Measurements from ENCODE around the gene SPDYE6. TPM values are rescaled to one million over a fixed set of nuclear protein-coding genes. Genes with fewer than 3 reads are reported as not detected.
A peak's percentile ranks its signal among the peaks of the same experiment; 100 is the strongest.
"Not testable (repeated sequence)": the region's sequence is repeated elsewhere in the genome, so short reads cannot be mapped to it uniquely, and the experiment has no call there.

SPDYE6 gene
- total and polyA plus RNA-seq, 2 of the 4 experiments (the other 2 are of a cell fraction), result not detected

DNA sequence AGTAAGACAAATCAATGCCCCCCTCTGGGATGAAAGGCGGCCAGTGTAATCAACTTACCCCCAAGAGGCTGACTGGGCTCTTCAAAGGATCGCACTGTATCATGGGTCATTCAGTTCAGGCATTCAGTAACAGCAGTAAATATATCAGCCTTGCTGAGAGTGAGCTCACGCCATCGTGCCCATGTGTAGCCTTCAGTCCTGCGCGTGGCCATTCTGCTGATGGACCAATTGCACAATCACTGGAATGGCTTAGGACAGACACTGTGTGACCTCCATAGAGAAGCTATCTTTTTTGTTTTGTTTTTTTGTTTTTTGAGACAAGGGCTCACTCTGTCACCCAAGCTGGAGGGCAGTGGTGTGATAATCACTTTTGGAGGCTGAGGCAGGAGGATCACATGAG lies 30.8 kb upstream of the SPDYE6 start:
- Histone ChIP-seq H3K4me1 (ENCODE audit: control insufficient read depth, insufficient read depth, low read length) (no peaks in the 10 kb centered on the region), H3K27me3 (ENCODE audit: control insufficient read depth, insufficient read depth, low read length) (no peaks in the 10 kb centered on the region), H3K9ac (ENCODE audit: low read depth, low read length) (no peak overlapping the region), H3K9me1 (ENCODE audit: insufficient read depth, low read length) (no peaks in the 10 kb centered on the region), H4K5ac (ENCODE audit: low read depth, low read length) (no peak overlapping the region), H4K91ac (ENCODE audit: insufficient read depth, low read depth, low read length) (no peak overlapping the region), H3K18ac (ENCODE audit: low read depth, low read length) (no peak overlapping the region), H3K56ac (ENCODE audit: extremely low read depth, insufficient read depth, low read length) (no peak overlapping the region), H4K20me1 (ENCODE audit: insufficient read depth, low read length) (peaks cover 6% of the 10 kb centered on the region), H3K9me3 (ENCODE audit: control insufficient read depth, insufficient read depth, low read length) (no peaks in the 10 kb centered on the region), H2BK5ac (ENCODE audit: low read depth, low read length, poor library complexity, severe bottlenecking) (no peak overlapping the region), H3K79me1 (ENCODE audit: low read depth in 1 of 2, low read length in 2 of 2) (peaks cover 4 to 16% of the 10 kb centered on the region in 2 experiments; a peak in 2 of 4 replicates), H3K27ac (ENCODE audit: insufficient read depth, low read length) (no peak overlapping the region), H4K8ac (ENCODE audit: low read depth in 2 of 2, low read length in 2 of 2) (no peak overlapping the region), H3K4me2 (ENCODE audit: low read depth, low read length) (no peak overlapping the region), H3K36me3 (ENCODE audit: control insufficient read depth, insufficient read depth, low read length) (peaks cover 20% of the 10 kb centered on the region), H2AK5ac (ENCODE audit: low read depth, low read length) (no peak overlapping the region), H2AFZ (replicated peaks; ENCODE audit: low read length, poor library complexity) (no peak overlapping the region), H2BK15ac (ENCODE audit: low read depth, low read length) (no peak overlapping the region), H3K4ac (ENCODE audit: low read depth, low read length) (no peak overlapping the region), H3K4me3 (ENCODE audit: insufficient read depth, low read depth, low read length) (no peak overlapping the region), H3K14ac (replicated peaks; ENCODE audit: low read depth, low read length) (no peak overlapping the region), H2AK9ac (replicated peaks; ENCODE audit: low read depth, low read length, poor library complexity) (no peak overlapping the region), H3K23ac (ENCODE audit: low read depth, low read length) (no peak overlapping the region), H2BK20ac (ENCODE audit: low read depth, low read length) (no peak overlapping the region), H2BK120ac (ENCODE audit: low read depth, low read length) (no peak overlapping the region)
- no peak for DNase-seq
- no peak for ATAC-seq (ENCODE audit: low read depth)
- ChIA-PET CTCF (no interaction called here), POLR2A (ENCODE audit: unreplicated experiment) (no interaction called here)
- in situ Hi-C loops (cut with MboI; ENCODE audit: low sequenced_read_pairs), result no loop called here
- BruUV-seq (replicated peaks), result no TSS peak
- dilution Hi-C loops (cut with HindIII; ENCODE audit: low sequenced_read_pairs, unreplicated experiment), result no loop called here
- TF ChIP-seq CEBPB (IDR thresholded peaks at IDR 0.05; ENCODE audit: low read depth, low read length) (peak; percentile 67; the same call in 1 of the 2 replicates), SMC3 (IDR thresholded peaks at IDR 0.05; ENCODE audit: low read depth, low read length) (no peak)
- intact Hi-C loops (cut with micrococcal nuclease), result no loop called here
- 80% methylated on average over 1 of the region's 6 CpGs; no CpG with 5 or more reads in 1 of the 2 experiments for WGBS, 2 experiments (ENCODE audit: extremely low coverage in 2 of 2, insufficient read length in 1 of 2)

DNA sequence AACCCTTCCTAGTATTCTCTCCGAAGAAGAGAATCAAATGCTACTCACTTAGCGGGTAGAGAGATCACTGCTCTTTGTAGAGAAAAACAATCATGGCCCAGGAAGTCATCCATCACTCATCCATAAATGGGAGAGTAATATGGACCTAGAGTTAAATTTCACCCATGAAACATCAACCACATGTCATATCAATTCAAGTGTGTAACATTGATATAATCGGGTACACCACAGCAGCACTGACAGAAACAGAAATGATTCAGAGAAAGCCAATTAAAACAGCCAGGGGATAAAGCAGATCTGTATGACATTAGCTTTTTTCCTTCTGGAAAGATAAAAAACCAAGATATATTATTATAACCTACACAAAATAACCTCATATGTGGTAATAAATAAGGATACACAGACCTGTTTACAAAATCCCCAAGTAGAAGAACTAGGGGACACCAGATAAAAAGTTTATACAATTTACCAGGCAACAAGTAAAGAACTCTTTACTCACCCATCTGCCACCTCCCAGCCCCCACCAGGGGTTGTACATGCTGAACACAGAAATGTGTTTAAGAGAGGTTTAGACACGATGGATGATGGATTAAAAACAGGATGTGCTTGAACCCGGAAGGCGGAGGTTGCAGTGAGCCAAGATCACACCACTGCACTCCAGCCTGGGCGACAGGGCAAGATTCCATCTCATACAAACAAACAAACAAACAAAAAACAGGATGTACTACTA lies 25.6 kb upstream of the SPDYE6 start:
- in situ Hi-C loops (cut with MboI; ENCODE audit: low sequenced_read_pairs); ATAC-seq (ENCODE audit: low read depth); H3K14ac ChIP-seq (replicated peaks; ENCODE audit: low read depth, low read length): not testable (repeated sequence)

More for the DNA sequence above, 25.6 kb upstream of the SPDYE6 start:
- H4K8ac ChIP-seq (ENCODE audit: low read depth in 2 of 2, low read length in 2 of 2); POLR2A ChIA-PET (ENCODE audit: unreplicated experiment); dilution Hi-C loops (cut with HindIII; ENCODE audit: low sequenced_read_pairs, unreplicated experiment); H4K5ac ChIP-seq (ENCODE audit: low read depth, low read length); H2BK120ac ChIP-seq (ENCODE audit: low read depth, low read length); H3K4me3 ChIP-seq (ENCODE audit: insufficient read depth, low read depth, low read length); H3K79me1 ChIP-seq (ENCODE audit: low read depth in 1 of 2, low read length in 2 of 2); H3K4ac ChIP-seq (ENCODE audit: low read depth, low read length); H3K9me1 ChIP-seq (ENCODE audit: insufficient read depth, low read length); H4K20me1 ChIP-seq (ENCODE audit: insufficient read depth, low read length); DNase-seq; H4K91ac ChIP-seq (ENCODE audit: insufficient read depth, low read depth, low read length); H3K27ac ChIP-seq (ENCODE audit: insufficient read depth, low read length); H3K9ac ChIP-seq (ENCODE audit: low read depth, low read length); H3K27me3 ChIP-seq (ENCODE audit: control insufficient read depth, insufficient read depth, low read length); H3K18ac ChIP-seq (ENCODE audit: low read depth, low read length); H2BK15ac ChIP-seq (ENCODE audit: low read depth, low read length); H3K4me2 ChIP-seq (ENCODE audit: low read depth, low read length); H2BK20ac ChIP-seq (ENCODE audit: low read depth, low read length); BruUV-seq (replicated peaks); H3K23ac ChIP-seq (ENCODE audit: low read depth, low read length); intact Hi-C loops (cut with micrococcal nuclease); H3K4me1 ChIP-seq (ENCODE audit: control insufficient read depth, insufficient read depth, low read length); H2AFZ ChIP-seq (replicated peaks; ENCODE audit: low read length, poor library complexity); H2AK9ac ChIP-seq (replicated peaks; ENCODE audit: low read depth, low read length, poor library complexity); H3K9me3 ChIP-seq (ENCODE audit: control insufficient read depth, insufficient read depth, low read length); H2AK5ac ChIP-seq (ENCODE audit: low read depth, low read length); H2BK5ac ChIP-seq (ENCODE audit: low read depth, low read length, poor library complexity, severe bottlenecking); H3K56ac ChIP-seq (ENCODE audit: extremely low read depth, insufficient read depth, low read length): not testable (repeated sequence)
- no CpG with 5 or more reads among the region's 7 CpGs for WGBS, 2 experiments (ENCODE audit: extremely low coverage in 2 of 2, insufficient read length in 1 of 2)
- CTCF ChIA-PET, result interaction anchor here (0.6 kb wide), 1 partner anchor 1986 kb away, joined by 3 read pairs; no protein-coding TSS in a partner anchor
- H3K36me3 ChIP-seq (ENCODE audit: control insufficient read depth, insufficient read depth, low read length), result peaks cover 23% of the 10 kb centered on the region

Measured in IMR-90 (cell line).